Left lung (tissue), 10 donors: Measurements from ENCODE around the gene DRAXIN. TPM values are rescaled to one million over a fixed set of nuclear protein-coding genes. Genes with fewer than 3 reads are reported as not detected.

Source experiments
- ATAC-seq: fragments of 200-7000 bp; cut with Tn5 transposase; one replicate; pipeline ENCODE4 v1.9.1; 2020; ENCODE audit warnings: moderate library complexity
- DNase-seq, 4 donors: peaks; one replicate each; pipeline ENCODE4 v3.0.0-alpha.2; 2013 to 2020
- H3K27ac ChIP-seq, 2 donors: fragments of 200-600 bp; sonication (generic) in 1 of 2; one replicate each; pipeline versions ENCODE4 v1.5.0 to v1.8.0; 2020 to 2021
- H3K27me3 ChIP-seq, 2 donors: fragments of 200-600 bp; sonication (generic) in 1 of 2; one replicate each; pipeline versions ENCODE4 v1.5.0 to v1.8.0; 2020 to 2021
- H3K36me3 ChIP-seq, 2 donors: fragments of 200-600 bp; sonication (generic) in 1 of 2; one replicate each; pipeline versions ENCODE4 v1.5.0 to v1.8.0; 2020 to 2021
- H3K4me1 ChIP-seq, 2 donors: fragments of 200-600 bp; one replicate each; pipeline ENCODE4 v1.8.0; 2021
- H3K4me3 ChIP-seq, 2 donors: fragments of 200-600 bp; sonication (generic) in 1 of 2; one replicate each; pipeline versions ENCODE4 v1.5.0 to v1.8.0; 2020 to 2021; ENCODE audit warnings: mild to moderate bottlenecking in 1 of 2
- H3K9me3 ChIP-seq, 2 donors: fragments of 200-600 bp; sonication (generic) in 1 of 2; one replicate each; pipeline versions ENCODE4 v1.5.0 to v1.8.0; 2020 to 2021
- intact Hi-C, 2 donors: fragments of 100-400 bp; cut with DNase I; formaldehyde crosslinking; loops; one replicate each; pipeline versions ENCODE4 v1.11.2 to v1.14.2; 2022
- polyA plus RNA-seq, 6 donors: library from polyadenylated mRNA; unstranded; fragments of 120-200 nt; gene quantifications; one replicate each; pipeline ENCODE4 v1.2.1, GENCODE V29; 2013; ENCODE audit not compliant: insufficient read length in 6 of 6
- total RNA-seq, 2 donors: library from RNA; stranded (reverse); fragmentation: NEBNext Ultra II Directional; extraction: Animal tissue kit (Norgen Biotek cat#: 25700); gene quantifications; one replicate each; pipeline ENCODE4 v1.2.1, GENCODE V29; 2021
- TF ChIP-seq, protein P1 (sequence below), 2 donors: fragments of 200-600 bp; sonication (generic) in 1 of 2; IDR thresholded peaks; one replicate each; pipeline versions ENCODE4 v1.5.0 to v1.8.0; 2021; ENCODE audit warnings: antibody characterized with exemption in 2 of 2
- donor health status: DM: no; HTN: yes; CAD: no.
- donor health status: DM: no; HTN: no; CAD: no.

The DRAXIN gene
- total and polyA plus RNA-seq, 8 donors, result 0.10 to 3.2 (median 2.3) TPM

GRCh38 chr1:11730429-11730891 lies 39.0 kb downstream of the DRAXIN start:
- peak overlapping the region in 1 of 2 donors; percentile 7 for H3K4me3 ChIP-seq
- H3K27me3 ChIP-seq, result no peaks in the 10 kb centered on the region
- TF ChIP-seq, protein P1, sequence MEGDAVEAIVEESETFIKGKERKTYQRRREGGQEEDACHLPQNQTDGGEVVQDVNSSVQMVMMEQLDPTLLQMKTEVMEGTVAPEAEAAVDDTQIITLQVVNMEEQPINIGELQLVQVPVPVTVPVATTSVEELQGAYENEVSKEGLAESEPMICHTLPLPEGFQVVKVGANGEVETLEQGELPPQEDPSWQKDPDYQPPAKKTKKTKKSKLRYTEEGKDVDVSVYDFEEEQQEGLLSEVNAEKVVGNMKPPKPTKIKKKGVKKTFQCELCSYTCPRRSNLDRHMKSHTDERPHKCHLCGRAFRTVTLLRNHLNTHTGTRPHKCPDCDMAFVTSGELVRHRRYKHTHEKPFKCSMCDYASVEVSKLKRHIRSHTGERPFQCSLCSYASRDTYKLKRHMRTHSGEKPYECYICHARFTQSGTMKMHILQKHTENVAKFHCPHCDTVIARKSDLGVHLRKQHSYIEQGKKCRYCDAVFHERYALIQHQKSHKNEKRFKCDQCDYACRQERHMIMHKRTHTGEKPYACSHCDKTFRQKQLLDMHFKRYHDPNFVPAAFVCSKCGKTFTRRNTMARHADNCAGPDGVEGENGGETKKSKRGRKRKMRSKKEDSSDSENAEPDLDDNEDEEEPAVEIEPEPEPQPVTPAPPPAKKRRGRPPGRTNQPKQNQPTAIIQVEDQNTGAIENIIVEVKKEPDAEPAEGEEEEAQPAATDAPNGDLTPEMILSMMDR (IDR thresholded peaks at IDR 0.05), result no peak
- no peaks in the 10 kb centered on the region for H3K36me3 ChIP-seq
- no peaks in the 10 kb centered on the region for H3K9me3 ChIP-seq
- peaks cover 18 to 85% of the 10 kb centered on the region in 2 donors for H3K4me1 ChIP-seq
- DNase-seq (peak in 2 of 4 donors; percentile 50 to 82), ATAC-seq (peak; percentile 86)
- H3K27ac ChIP-seq, result peak overlapping the region; percentile 84 to 94
- intact Hi-C loops, result no loop called here

DNA sequence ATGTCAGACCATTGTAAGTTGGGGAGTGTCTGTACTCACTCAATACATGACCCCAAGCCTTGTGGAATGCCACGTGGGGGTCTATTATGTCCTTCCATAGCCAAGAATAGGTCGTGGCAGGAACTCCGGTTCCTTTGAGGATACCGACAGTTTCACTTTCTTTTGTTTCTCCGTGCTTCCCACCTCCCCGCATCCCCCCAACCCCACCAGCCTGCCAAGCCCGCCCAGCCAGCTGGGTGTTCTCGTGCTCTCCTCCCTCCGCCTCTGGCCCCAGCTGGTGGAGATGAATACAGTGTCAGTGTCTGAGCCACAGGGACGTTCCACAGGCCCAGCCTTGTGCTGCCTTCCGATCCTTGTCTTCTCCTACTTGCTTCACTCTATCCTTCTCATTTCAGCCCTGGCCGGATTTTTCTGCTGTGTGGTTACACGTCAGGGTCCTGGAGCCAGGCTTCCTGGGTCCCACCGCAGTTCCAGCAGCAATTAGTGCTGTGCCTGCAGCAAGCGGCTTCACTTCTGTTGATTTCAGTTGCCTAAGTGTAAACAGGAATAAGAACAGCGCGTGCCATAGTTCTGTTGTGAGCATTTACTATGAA lies 40.3 kb downstream of the DRAXIN start:
- H3K4me1 ChIP-seq, result peaks cover 20 to 78% of the 10 kb centered on the region in 2 donors
- DNase-seq (peak in 3 of 4 donors; percentile 64 to 93 (median 84)), ATAC-seq (peak; percentile 22)
- H3K4me3 ChIP-seq, result peak overlapping the region in 1 of 2 donors; percentile 10
- H3K36me3 ChIP-seq, result no peaks in the 10 kb centered on the region
- TF ChIP-seq, protein P1 (IDR thresholded peaks at IDR 0.05), result no peak
- no peaks in the 10 kb centered on the region for H3K27me3 ChIP-seq
- H3K9me3 ChIP-seq, result no peaks in the 10 kb centered on the region
- peak overlapping the region; percentile 84 to 94 for H3K27ac ChIP-seq
- intact Hi-C loops, result no loop called here

GRCh38 chr1:11733306-11733705 lies 41.8 kb downstream of the DRAXIN start:
- DNase-seq (no peak), ATAC-seq (no peak)
- no peak overlapping the region for H3K4me3 ChIP-seq
- peaks cover 29 to 81% of the 10 kb centered on the region in 2 donors for H3K4me1 ChIP-seq
- no peaks in the 10 kb centered on the region for H3K36me3 ChIP-seq
- TF ChIP-seq, protein P1 (IDR thresholded peaks at IDR 0.05), result no peak
- intact Hi-C loops, result no loop called here
- no peaks in the 10 kb centered on the region for H3K27me3 ChIP-seq
- H3K9me3 ChIP-seq, result no peaks in the 10 kb centered on the region
- peak overlapping the region in 1 of 2 donors; percentile 94 for H3K27ac ChIP-seq

DNA sequence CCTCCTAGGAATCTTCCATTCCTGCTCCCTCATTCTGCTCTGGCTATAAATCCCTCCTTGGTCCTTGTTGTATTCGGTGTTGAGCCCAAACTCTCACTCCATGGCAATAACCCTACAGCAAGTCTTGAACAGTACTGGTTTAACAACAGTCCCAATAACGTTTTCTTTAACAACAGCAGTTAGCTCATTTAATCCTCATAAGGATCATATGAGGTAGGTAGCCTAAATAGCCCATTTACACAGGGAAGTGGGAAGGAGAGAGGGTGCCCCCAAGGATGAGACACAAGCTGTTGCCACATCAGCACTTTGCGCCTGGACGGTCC lies 44.0 kb downstream of the DRAXIN start:
- Histone ChIP-seq H3K36me3 (no peaks in the 10 kb centered on the region), H3K27me3 (no peaks in the 10 kb centered on the region), H3K4me1 (peaks cover 19 to 81% of the 10 kb centered on the region in 2 donors), H3K4me3 (peak overlapping the region; percentile 75 to 89), H3K9me3 (no peaks in the 10 kb centered on the region), H3K27ac (peak overlapping the region; percentile 88 to 98)
- TF ChIP-seq, protein P1 (IDR thresholded peaks at IDR 0.05), result no peak
- intact Hi-C loops, result no loop called here
- ATAC-seq, result no peak
- no peak for DNase-seq

GRCh38 chr1:11735854-11736745 lies 44.6 kb downstream of the DRAXIN start, which contains the start of gene AGTRAP:
AGTRAP (plus strand) TSS chr1:11736136; CDS start chr1:11736209, 73 bp downstream.
- TF ChIP-seq, protein P1 (IDR thresholded peaks at IDR 0.05), result no peak
- H3K4me1 ChIP-seq, result peaks cover 13 to 81% of the 10 kb centered on the region in 2 donors
- H3K36me3 ChIP-seq, result no peaks in the 10 kb centered on the region
- DNase-seq (peak; percentile 94 to 99 (median 98)), ATAC-seq (peak; percentile 89)
- H3K4me3 ChIP-seq, result peak within 1 kb of the TSS; percentile 75 to 89
- no peaks in the 10 kb centered on the region for H3K27me3 ChIP-seq
- peak within 1 kb of the TSS; percentile 88 to 98 for H3K27ac ChIP-seq
- H3K9me3 ChIP-seq, result no peaks in the 10 kb centered on the region
- intact Hi-C loops, result no loop called here
